HepG2 (cell line): ENCODE data around the gene APRT. TPM values are rescaled to one million over a fixed set of nuclear protein-coding genes. Genes with fewer than 3 reads are reported as not detected.

ENCODE experiments used
- BCLAF1 ChIP-seq: fragments of 450-650 bp; IDR thresholded peaks from 2 replicates; pipeline ENCODE4 v1.6.1; 2017; ENCODE audit warnings: mild to moderate bottlenecking
- CBFB ChIP-seq: sonication (generic); formaldehyde crosslinking; IDR thresholded peaks from 2 replicates; pipeline ENCODE4 v1.4.0; 2020; ENCODE audit warnings: missing genetic modification reagents
- CHD2 ChIP-seq: IDR thresholded peaks from 2 replicates; pipeline ENCODE4 v1.6.1; 2011; ENCODE audit warnings: low read depth, low read length, improper control_type of control experiment
- KDM2A ChIP-seq: sonication (generic); formaldehyde crosslinking; IDR thresholded peaks from 2 replicates; pipeline ENCODE4 v1.4.0; 2020; ENCODE audit warnings: low read depth, missing genetic modification reagents, borderline replicate concordance
- NAIF1 ChIP-seq: sonication (generic); formaldehyde crosslinking; IDR thresholded peaks from 2 replicates; pipeline ENCODE4 v1.5.0; 2020; ENCODE audit warnings: mild to moderate bottlenecking, missing genetic modification reagents, borderline replicate concordance
- NR2F6 ChIP-seq, 2 experiments: IDR thresholded peaks; 2 replicates each; pipeline ENCODE4 v1.6.1; 2016; ENCODE audit warnings: antibody characterized with exemption in 1 of 2, mild to moderate bottlenecking in 1 of 2
- RXRA ChIP-seq: sonication (generic); formaldehyde crosslinking; IDR thresholded peaks from 2 replicates; pipeline ENCODE4 v1.5.1; 2020; ENCODE audit warnings: missing genetic modification reagents
- SALL2 ChIP-seq: sonication (generic); formaldehyde crosslinking; IDR thresholded peaks from 2 replicates; pipeline ENCODE4 v1.8.1; 2023; ENCODE audit warnings: mild to moderate bottlenecking, missing genetic modification reagents, inconsistent platforms
- ZBTB26 ChIP-seq: IDR thresholded peaks from 2 replicates; pipeline ENCODE4 v1.6.1; 2016; ENCODE audit warnings: missing compliant biosample characterization, missing genetic modification reagents, borderline replicate concordance
- ZNF124 ChIP-seq: sonication (generic); formaldehyde crosslinking; IDR thresholded peaks from 2 replicates; pipeline ENCODE4 v1.4.0; 2020; ENCODE audit warnings: missing genetic modification reagents
- ZNF3 ChIP-seq: IDR thresholded peaks from 2 replicates; pipeline ENCODE4 v1.7.0; 2017; ENCODE audit warnings: inconsistent platforms
- ZNF33A ChIP-seq: sonication (generic); formaldehyde crosslinking; IDR thresholded peaks from 2 replicates; pipeline ENCODE4 v1.5.1; 2020; ENCODE audit warnings: missing genetic modification reagents, mild to moderate bottlenecking, moderate library complexity, borderline replicate concordance
- ZNF556 ChIP-seq: sonication (generic); formaldehyde crosslinking; IDR thresholded peaks from 2 replicates; pipeline ENCODE4 v1.4.0; 2020; ENCODE audit warnings: mild to moderate bottlenecking, missing genetic modification reagents, borderline replicate concordance
- ZNF563 ChIP-seq: sonication (generic); formaldehyde crosslinking; IDR thresholded peaks from 2 replicates; pipeline ENCODE4 v1.8.0; 2022; ENCODE audit warnings: mild to moderate bottlenecking, moderate library complexity, missing genetic modification reagents
- ZNF781 ChIP-seq: sonication (generic); formaldehyde crosslinking; IDR thresholded peaks from 2 replicates; pipeline ENCODE4 v1.5.1; 2020; ENCODE audit warnings: borderline replicate concordance, mild to moderate bottlenecking, missing genetic modification reagents; ENCODE audit errors: not compliant biosample characterization
- ZNF841 ChIP-seq: sonication (generic); formaldehyde crosslinking; IDR thresholded peaks from 2 replicates; pipeline ENCODE4 v1.8.1; 2023; ENCODE audit warnings: missing genetic modification reagents, borderline replicate concordance
- ZSCAN9 ChIP-seq: IDR thresholded peaks from 2 replicates; pipeline ENCODE4 v1.6.1; 2016; ENCODE audit warnings: borderline replicate concordance
- polyA plus RNA-seq, 8 experiments: library from polyadenylated mRNA; depleted of rRNA in 3 of 8; stranded (reverse) in 7 of 8; unstranded in 1 of 8; fragments of >200 nt; fragmentation: Illumina TruSeq in 4 of 8; extraction: Trizol in 4 of 8; gene quantifications; 2 replicates each; pipeline versions ENCODE4 v1.2.1 to v1.2.3, GENCODE V29; 2011 to 2016; ENCODE audit warnings: low read depth in 4 of 8, missing spikeins in 1 of 8, mixed read lengths in 1 of 8; ENCODE audit not compliant: insufficient read depth in 1 of 8
- total RNA-seq, 5 experiments: library from RNA; depleted of rRNA; stranded (reverse); fragments of >200 nt; fragmentation: Illumina TruSeq; extraction: Trizol; gene quantifications; 2 replicates each; pipeline ENCODE4 v1.2.3, GENCODE V29; 2016; ENCODE audit warnings: low read depth in 1 of 5
- TF ChIP-seq, protein P1 (sequence below): sonication (generic); formaldehyde crosslinking; IDR thresholded peaks from 2 replicates; pipeline ENCODE4 v1.4.0; 2020; ENCODE audit warnings: mild to moderate bottlenecking, missing genetic modification reagents, borderline replicate concordance
- TF ChIP-seq, protein P2 (sequence below): sonication (generic); formaldehyde crosslinking; IDR thresholded peaks from 2 replicates; pipeline ENCODE4 v1.8.0; 2022; ENCODE audit warnings: missing genetic modification reagents, mild to moderate bottlenecking, inconsistent platforms, borderline replicate concordance

The APRT gene
- total and polyA plus RNA-seq, 2 of the 13 experiments (the other 11 are each of a cell fraction or from before 2014, with no cell fraction given) = 155 to 242 TPM

DNA sequence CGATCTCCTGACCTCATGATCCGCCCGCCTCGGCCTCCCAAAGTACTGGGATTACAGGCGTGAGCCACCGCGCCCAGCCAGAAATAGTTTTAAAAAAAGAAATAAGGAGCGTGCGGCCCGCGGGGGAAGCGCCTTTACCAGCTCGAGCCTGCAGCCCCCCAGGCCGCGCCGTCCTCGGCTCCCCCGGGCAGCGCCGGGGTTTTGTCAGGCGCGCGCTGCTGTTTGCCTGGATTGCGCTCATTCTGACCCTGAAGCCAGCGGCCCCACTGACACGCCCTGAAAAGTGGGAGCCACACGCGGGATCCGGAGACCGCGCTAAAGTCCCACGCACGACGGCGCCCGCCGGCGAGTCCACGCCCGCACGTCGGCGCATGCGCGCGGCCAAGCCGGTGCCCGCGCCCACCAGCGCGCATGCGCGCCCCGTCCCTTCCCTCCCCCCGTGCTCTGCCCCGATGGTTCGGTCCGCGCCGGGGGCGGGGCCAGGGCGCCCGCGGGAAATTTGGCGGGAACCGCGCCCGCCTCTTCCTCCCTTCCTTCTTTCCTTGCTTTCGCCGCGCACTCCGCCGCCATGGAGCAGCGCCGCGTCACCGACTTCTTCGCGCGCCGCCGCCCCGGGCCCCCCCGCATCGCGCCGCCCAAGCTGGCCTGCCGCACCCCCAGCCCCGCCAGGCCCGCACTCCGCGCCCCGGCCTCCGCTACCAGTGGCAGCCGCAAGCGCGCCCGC, 8.3 kb downstream of the APRT start, which contains the start of gene CDT1 (continued):
- TF ChIP-seq, protein P1, sequence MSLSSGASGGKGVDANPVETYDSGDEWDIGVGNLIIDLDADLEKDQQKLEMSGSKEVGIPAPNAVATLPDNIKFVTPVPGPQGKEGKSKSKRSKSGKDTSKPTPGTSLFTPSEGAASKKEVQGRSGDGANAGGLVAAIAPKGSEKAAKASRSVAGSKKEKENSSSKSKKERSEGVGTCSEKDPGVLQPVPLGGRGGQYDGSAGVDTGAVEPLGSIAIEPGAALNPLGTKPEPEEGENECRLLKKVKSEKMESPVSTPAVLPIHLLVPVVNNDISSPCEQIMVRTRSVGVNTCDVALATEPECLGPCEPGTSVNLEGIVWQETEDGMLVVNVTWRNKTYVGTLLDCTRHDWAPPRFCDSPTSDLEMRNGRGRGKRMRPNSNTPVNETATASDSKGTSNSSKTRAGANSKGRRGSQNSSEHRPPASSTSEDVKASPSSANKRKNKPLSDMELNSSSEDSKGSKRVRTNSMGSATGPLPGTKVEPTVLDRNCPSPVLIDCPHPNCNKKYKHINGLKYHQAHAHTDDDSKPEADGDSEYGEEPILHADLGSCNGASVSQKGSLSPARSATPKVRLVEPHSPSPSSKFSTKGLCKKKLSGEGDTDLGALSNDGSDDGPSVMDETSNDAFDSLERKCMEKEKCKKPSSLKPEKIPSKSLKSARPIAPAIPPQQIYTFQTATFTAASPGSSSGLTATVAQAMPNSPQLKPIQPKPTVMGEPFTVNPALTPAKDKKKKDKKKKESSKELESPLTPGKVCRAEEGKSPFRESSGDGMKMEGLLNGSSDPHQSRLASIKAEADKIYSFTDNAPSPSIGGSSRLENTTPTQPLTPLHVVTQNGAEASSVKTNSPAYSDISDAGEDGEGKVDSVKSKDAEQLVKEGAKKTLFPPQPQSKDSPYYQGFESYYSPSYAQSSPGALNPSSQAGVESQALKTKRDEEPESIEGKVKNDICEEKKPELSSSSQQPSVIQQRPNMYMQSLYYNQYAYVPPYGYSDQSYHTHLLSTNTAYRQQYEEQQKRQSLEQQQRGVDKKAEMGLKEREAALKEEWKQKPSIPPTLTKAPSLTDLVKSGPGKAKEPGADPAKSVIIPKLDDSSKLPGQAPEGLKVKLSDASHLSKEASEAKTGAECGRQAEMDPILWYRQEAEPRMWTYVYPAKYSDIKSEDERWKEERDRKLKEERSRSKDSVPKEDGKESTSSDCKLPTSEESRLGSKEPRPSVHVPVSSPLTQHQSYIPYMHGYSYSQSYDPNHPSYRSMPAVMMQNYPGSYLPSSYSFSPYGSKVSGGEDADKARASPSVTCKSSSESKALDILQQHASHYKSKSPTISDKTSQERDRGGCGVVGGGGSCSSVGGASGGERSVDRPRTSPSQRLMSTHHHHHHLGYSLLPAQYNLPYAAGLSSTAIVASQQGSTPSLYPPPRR = 0 out of 2 replicates have a peak, but pooled peaks have one; percentile 48
- TF ChIP-seq ZNF33A (CRISPR knock-in tag) (no peak), KDM2A (CRISPR knock-in tag) (peak; percentile 82; the same call in 1 of the 2 replicates), ZNF563 (peak; percentile 87), ZNF3 (CRISPR knock-in tag) (no peak), ZBTB26 (no peak), CHD2 (0 out of 2 replicates have a peak, but pooled peaks have one; percentile 12), NR2F6 (IDR thresholded peaks at IDR 0.05) (no peak), NR2F6 (CRISPR knock-in tag; IDR thresholded peaks at IDR 0.05) (0 out of 2 replicates have a peak, but pooled peaks have one; percentile 27), SALL2 (CRISPR knock-in tag) (peak; percentile 85; the same call in 1 of the 2 replicates), RXRA (CRISPR knock-in tag) (no peak), ZSCAN9 (CRISPR knock-in tag) (no peak), ZNF556 (CRISPR knock-in tag) (peak; percentile 84; the same call in 1 of the 2 replicates), CBFB (CRISPR knock-in tag) (no peak), ZNF124 (peak; percentile 76; the same call in 1 of the 2 replicates), BCLAF1 (no peak), NAIF1 (no peak), ZNF841 (CRISPR knock-in tag) (peak; percentile 39; the same call in 1 of the 2 replicates), ZNF781 (CRISPR knock-in tag) (no peak)
- TF ChIP-seq, protein P2, sequence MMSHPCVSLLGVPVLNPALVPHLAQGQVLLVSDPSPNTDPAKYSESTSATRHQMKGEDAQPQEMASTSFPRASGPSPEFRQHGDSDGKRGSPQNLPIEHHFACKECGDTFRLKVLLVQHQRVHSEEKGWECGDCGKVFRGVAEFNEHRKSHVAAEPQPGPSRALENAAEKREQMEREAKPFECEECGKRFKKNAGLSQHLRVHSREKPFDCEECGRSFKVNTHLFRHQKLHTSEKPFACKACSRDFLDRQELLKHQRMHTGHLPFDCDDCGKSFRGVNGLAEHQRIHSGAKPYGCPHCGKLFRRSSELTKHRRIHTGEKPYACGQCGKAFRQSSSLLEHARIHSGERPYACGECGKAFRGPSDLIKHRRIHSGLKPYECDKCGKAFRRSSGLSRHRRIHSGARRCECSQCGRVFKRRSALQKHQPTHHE (CRISPR knock-in tag) = peak; percentile 68; the same call in 1 of the 2 replicates
